B cell (primary cell): Measurements from ENCODE around the gene GNPDA2.

Experiments
- CTCF ChIP-seq: fragments of 200-600 bp; IDR thresholded peaks from one replicate; pipeline ENCODE4 v1.8.0; 2022; ENCODE audit warnings: antibody characterized with exemption, mild to moderate bottlenecking
- EZH2 ChIP-seq: IDR thresholded peaks from 2 replicates; pipeline ENCODE4 v1.6.1; 2012; ENCODE audit warnings: borderline replicate concordance, low read depth, mild to moderate bottlenecking, moderate library complexity, low read length; ENCODE audit not compliant: insufficient read depth, poor library complexity, severe bottlenecking

- no peak for TF ChIP-seq CTCF
- TF ChIP-seq EZH2 = no peak
These were observed 74.4 kb downstream of the GNPDA2 start for GRCh38 chr4:44652002-44652401.
